ENCODE results near the gene ENPP7.

GRCh38 chr17:79777894-79778503 lies 47.3 kb downstream of the ENPP7 start, which contains the start of gene CBX2:
- TF ChIP-seq CTCF (IDR thresholded peaks at IDR 0.05; ENCODE audit: low read length) (no peak), EZH2 (optimal IDR thresholded peaks at IDR 0.05; ENCODE audit: low read depth, low read length) (no peak)
